ENCODE results near the gene ZSWIM6. TPM values are rescaled to one million over a fixed set of nuclear protein-coding genes. Genes with fewer than 3 reads are reported as not detected.

The ZSWIM6 gene
- total RNA-seq, 2 donors from 2014 or later = 10.6 to 18.8 TPM

DNA sequence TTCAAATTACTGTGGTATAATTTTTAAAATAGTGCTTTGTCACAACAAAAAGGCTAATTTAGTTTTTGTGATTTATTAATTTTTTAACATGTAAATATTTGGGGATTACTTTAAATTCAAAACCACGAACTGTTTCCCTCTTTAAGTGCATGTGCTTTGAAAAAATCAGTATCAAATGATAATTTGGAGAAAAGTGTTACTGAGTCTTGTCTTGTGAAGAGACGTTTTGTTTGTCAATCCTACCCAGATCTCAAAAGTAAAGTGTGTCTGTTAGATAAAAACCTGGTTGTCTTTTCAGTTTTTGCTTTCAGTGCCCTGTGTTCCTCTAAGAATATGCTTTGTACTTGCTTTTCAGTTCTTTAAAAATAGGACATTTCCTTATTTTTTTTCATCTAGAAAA is 7.7 kb downstream of the ZSWIM6 start:
- no peaks in the 10 kb centered on the region for H3K36me3 ChIP-seq
- H3K4me1 ChIP-seq (ENCODE audit: control insufficient read depth in 1 of 2, low read depth in 2 of 2) = peaks cover 15 to 39% of the 10 kb centered on the region in 2 donors
- no peaks in the 10 kb centered on the region for H3K9me3 ChIP-seq
- no peak overlapping the region for H3K4me3 ChIP-seq
- H3K27me3 ChIP-seq (replicated peaks; ENCODE audit: insufficient read depth) = no peaks in the 10 kb centered on the region
- TF ChIP-seq, protein P1, sequence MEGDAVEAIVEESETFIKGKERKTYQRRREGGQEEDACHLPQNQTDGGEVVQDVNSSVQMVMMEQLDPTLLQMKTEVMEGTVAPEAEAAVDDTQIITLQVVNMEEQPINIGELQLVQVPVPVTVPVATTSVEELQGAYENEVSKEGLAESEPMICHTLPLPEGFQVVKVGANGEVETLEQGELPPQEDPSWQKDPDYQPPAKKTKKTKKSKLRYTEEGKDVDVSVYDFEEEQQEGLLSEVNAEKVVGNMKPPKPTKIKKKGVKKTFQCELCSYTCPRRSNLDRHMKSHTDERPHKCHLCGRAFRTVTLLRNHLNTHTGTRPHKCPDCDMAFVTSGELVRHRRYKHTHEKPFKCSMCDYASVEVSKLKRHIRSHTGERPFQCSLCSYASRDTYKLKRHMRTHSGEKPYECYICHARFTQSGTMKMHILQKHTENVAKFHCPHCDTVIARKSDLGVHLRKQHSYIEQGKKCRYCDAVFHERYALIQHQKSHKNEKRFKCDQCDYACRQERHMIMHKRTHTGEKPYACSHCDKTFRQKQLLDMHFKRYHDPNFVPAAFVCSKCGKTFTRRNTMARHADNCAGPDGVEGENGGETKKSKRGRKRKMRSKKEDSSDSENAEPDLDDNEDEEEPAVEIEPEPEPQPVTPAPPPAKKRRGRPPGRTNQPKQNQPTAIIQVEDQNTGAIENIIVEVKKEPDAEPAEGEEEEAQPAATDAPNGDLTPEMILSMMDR (IDR thresholded peaks at IDR 0.05) = no peak
- no peak overlapping the region for H3K27ac ChIP-seq
- no peak for DNase-seq (ENCODE audit: low spot score)
- ATAC-seq (ENCODE audit: insufficient number of reproducible peaks, low FRiP score, low read depth) = no peak

DNA sequence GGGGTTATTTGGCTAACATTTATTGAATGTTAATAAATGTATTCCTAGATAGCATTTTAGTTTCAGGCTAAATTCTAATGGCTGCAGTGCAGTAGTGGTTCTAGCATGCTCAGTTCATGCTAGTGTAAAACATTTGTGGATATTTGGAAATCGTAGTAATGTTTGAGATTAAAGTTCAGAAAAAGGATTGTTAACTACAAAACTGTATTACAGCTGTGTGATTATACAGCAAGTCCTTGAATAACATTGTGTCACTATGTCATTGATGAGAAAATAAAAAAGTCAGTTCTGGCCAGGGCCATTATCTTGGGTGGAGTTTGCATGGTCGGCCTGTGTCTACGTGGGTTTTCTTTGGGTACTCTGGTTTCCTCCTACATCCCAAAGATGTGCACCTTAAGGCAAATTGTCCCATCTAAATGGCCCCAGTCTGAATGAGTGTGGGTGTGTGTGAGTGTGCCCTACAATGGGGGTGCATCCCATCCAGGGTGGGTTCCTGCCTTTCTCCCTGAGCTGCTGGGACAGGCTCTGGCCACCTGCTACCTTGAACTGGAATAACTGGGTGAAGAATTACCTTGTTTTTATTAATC is 8.8 kb downstream of the ZSWIM6 start:
- Histone ChIP-seq H3K27ac (no peak overlapping the region), H3K9me3 (no peaks in the 10 kb centered on the region), H3K36me3 (no peaks in the 10 kb centered on the region), H3K4me3 (no peak overlapping the region), H3K27me3 (replicated peaks; ENCODE audit: insufficient read depth) (no peaks in the 10 kb centered on the region), H3K4me1 (ENCODE audit: control insufficient read depth in 1 of 2, low read depth in 2 of 2) (peaks cover 13 to 28% of the 10 kb centered on the region in 2 donors)
- TF ChIP-seq, protein P1 (IDR thresholded peaks at IDR 0.05) = no peak
- DNase-seq (ENCODE audit: low spot score) (no peak), ATAC-seq (ENCODE audit: insufficient number of reproducible peaks, low FRiP score, low read depth) (no peak)

DNA sequence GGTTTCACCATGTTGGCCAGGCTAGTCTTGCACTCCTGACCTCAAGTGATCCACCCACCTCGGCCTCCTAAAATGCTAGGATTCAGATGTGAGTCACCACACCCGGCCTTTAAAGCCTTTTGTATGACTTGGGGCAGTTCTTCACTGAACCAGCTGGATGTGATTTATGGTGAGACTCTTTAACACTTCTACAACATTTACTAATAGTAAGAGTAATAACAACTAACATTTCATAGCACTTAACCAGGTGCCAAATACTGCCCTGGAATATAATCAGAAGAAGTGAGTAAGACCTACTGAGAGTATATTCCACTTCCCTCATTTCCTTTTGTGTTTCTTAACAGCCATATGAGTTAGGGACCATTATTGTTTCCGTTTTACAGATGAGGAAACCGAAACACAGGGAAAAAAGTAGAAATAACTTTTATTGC is 10.0 kb downstream of the ZSWIM6 start:
- no peak overlapping the region for H3K4me3 ChIP-seq
- no peaks in the 10 kb centered on the region for H3K27me3 ChIP-seq (replicated peaks; ENCODE audit: insufficient read depth)
- no peaks in the 10 kb centered on the region for H3K36me3 ChIP-seq
- no peak overlapping the region for H3K27ac ChIP-seq
- peaks cover 13 to 26% of the 10 kb centered on the region in 2 donors for H3K4me1 ChIP-seq (ENCODE audit: control insufficient read depth in 1 of 2, low read depth in 2 of 2)
- DNase-seq (ENCODE audit: low spot score) (no peak), ATAC-seq (ENCODE audit: insufficient number of reproducible peaks, low FRiP score, low read depth) (no peak)
- TF ChIP-seq, protein P1 (IDR thresholded peaks at IDR 0.05) = no peak
- H3K9me3 ChIP-seq = no peaks in the 10 kb centered on the region

DNA sequence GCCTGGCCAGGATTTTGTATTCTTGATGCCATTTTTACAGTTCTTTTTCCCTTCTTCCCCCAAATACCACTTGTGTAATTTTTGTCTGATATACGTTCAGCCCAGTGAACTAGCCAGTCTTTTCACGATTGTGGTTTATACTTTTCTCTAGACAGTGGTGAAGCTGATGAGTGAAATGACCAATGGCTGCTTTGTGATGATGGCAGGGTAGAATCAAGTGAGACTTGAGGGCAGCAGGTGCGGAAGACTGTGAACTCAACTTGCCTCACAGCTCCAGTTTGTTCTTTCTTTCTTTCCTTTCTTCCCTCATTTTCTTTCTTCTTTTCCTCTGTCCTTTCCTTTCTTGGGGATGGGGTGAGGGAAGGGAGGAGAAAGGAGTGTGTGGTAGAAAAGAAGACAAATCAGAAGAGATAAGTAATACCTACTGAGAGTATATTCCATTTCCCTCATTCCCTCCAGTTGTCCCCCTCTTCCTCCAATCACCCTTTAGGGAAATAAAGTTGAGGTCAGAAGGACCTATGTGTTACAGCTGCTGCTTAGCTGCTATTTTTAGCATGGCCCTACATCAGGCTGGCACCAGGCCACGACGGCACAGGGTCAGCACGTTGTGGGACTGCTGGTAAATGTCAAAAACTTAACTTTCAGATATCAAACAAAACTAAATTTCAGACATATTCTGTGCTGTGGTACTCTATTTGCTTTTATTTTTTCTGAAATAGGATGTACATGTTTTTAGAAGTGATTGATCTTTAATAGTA is 12.3 kb downstream of the ZSWIM6 start:
- H3K4me1 ChIP-seq (ENCODE audit: control insufficient read depth in 1 of 2, low read depth in 2 of 2) = peaks cover 12 to 26% of the 10 kb centered on the region in 2 donors
- no peak overlapping the region for H3K27ac ChIP-seq
- DNase-seq (ENCODE audit: low spot score) (no peak), ATAC-seq (ENCODE audit: insufficient number of reproducible peaks, low FRiP score, low read depth) (no peak)
- H3K27me3 ChIP-seq (replicated peaks; ENCODE audit: insufficient read depth) = no peaks in the 10 kb centered on the region
- no peaks in the 10 kb centered on the region for H3K36me3 ChIP-seq
- no peaks in the 10 kb centered on the region for H3K9me3 ChIP-seq
- H3K4me3 ChIP-seq = no peak overlapping the region
- TF ChIP-seq, protein P1 (IDR thresholded peaks at IDR 0.05) = no peak

DNA sequence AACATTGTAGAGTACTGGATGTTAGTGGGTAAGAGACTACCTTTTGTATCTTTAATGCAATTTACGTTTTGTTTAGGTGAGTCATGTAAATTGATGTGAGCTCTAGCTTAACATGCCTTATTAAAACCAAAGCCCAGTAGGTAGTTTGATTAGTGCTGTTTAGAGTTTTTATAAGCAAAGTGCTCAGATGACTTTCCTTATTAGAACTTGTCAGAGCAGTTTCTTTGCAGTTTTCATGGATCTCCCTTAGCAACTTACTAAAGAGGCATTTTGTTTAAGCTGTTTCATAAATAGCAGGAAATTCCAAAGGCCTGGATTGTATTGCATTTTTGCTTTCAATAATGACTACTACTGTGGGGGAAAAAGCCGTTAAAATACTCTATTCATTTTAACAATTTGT is 14.5 kb downstream of the ZSWIM6 start:
- Histone ChIP-seq H3K4me1 (ENCODE audit: control insufficient read depth in 1 of 2, low read depth in 2 of 2) (peaks cover 12 to 27% of the 10 kb centered on the region in 2 donors), H3K36me3 (no peaks in the 10 kb centered on the region)
- TF ChIP-seq, protein P1 (IDR thresholded peaks at IDR 0.05) = no peak

More for the DNA sequence above, 14.5 kb downstream of the ZSWIM6 start:
- Histone ChIP-seq H3K4me3 (no peak overlapping the region), H3K9me3 (no peaks in the 10 kb centered on the region), H3K27me3 (replicated peaks; ENCODE audit: insufficient read depth) (no peaks in the 10 kb centered on the region), H3K27ac (no peak overlapping the region)
- DNase-seq (ENCODE audit: low spot score) (no peak), ATAC-seq (ENCODE audit: insufficient number of reproducible peaks, low FRiP score, low read depth) (no peak)

All from thoracic aorta (tissue), 2 donors.